CD4-positive, alpha-beta T cell treated with Interleukin-15 for 1 hour (primary cell): ENCODE data around the gene ARHGEF28.

ENCODE experiments used
- DNase-seq: peaks from one replicate; pipeline ENCODE4 v3.0.0-alpha.2; 2020

ARHGEF28 gene

GRCh38 chr5:73867345-73868335 lies 241.6 kb downstream of the ARHGEF28 start:
- DNase-seq: no peak

GRCh38 chr5:73883646-73884045 lies 257.6 kb downstream of the ARHGEF28 start:
- DNase-seq: no peak

GRCh38 chr5:73887688-73888087 lies 261.7 kb downstream of the ARHGEF28 start:
- no peak for DNase-seq

GRCh38 chr5:73890569-73890968 lies 264.6 kb downstream of the ARHGEF28 start:
- DNase-seq: no peak

GRCh38 chr5:73892218-73892617 lies 266.2 kb downstream of the ARHGEF28 start:
- no peak for DNase-seq

GRCh38 chr5:73892806-73893205 lies 266.8 kb downstream of the ARHGEF28 start:
- DNase-seq: no peak

GRCh38 chr5:73893813-73894212 lies 267.8 kb downstream of the ARHGEF28 start:
- no peak for DNase-seq

- DNase-seq: no peak
These were observed 268.9 kb downstream of the ARHGEF28 start for GRCh38 chr5:73894860-73895259.

- no peak for DNase-seq
These were observed 269.5 kb downstream of the ARHGEF28 start for GRCh38 chr5:73895471-73895870.

- no peak for DNase-seq
These were observed 270.1 kb downstream of the ARHGEF28 start for GRCh38 chr5:73896097-73896496.

GRCh38 chr5:73896668-73897067 lies 270.7 kb downstream of the ARHGEF28 start:
- no peak for DNase-seq

- DNase-seq: no peak
These were observed 271.9 kb downstream of the ARHGEF28 start for GRCh38 chr5:73897893-73898292.

- DNase-seq: no peak
These were observed 273.1 kb downstream of the ARHGEF28 start for GRCh38 chr5:73899055-73899454.

GRCh38 chr5:73899916-73900315 lies 273.9 kb downstream of the ARHGEF28 start:
- DNase-seq: no peak

GRCh38 chr5:73900566-73900965 lies 274.6 kb downstream of the ARHGEF28 start:
- DNase-seq: no peak

GRCh38 chr5:73901043-73901442 lies 275.0 kb downstream of the ARHGEF28 start:
- no peak for DNase-seq

- no peak for DNase-seq
These were observed 275.5 kb downstream of the ARHGEF28 start for GRCh38 chr5:73901455-73901854.

GRCh38 chr5:73902327-73903051 lies 276.5 kb downstream of the ARHGEF28 start:
- DNase-seq: no peak

GRCh38 chr5:73903169-73903568 lies 277.2 kb downstream of the ARHGEF28 start:
- no peak for DNase-seq

GRCh38 chr5:73906277-73906676 lies 280.3 kb downstream of the ARHGEF28 start:
- no peak for DNase-seq

- DNase-seq: no peak
These were observed 281.2 kb downstream of the ARHGEF28 start for GRCh38 chr5:73907164-73907563.

GRCh38 chr5:73908395-73908794 lies 282.4 kb downstream of the ARHGEF28 start:
- DNase-seq: no peak

GRCh38 chr5:73908846-73909245 lies 282.9 kb downstream of the ARHGEF28 start:
- no peak for DNase-seq

GRCh38 chr5:73909474-73909873 lies 283.5 kb downstream of the ARHGEF28 start:
- no peak for DNase-seq
